A549 (cell line): ENCODE results near the gene FAM200C.

ENCODE experiments used
- TF ChIP-seq, protein P1 (sequence below): fragments of 150-350 bp; IDR thresholded peaks from 2 replicates; pipeline ENCODE4 v1.6.1; 2014; ENCODE audit warnings: low read depth, mild to moderate bottlenecking, low read length
- TF ChIP-seq, protein P2 (sequence below): fragments of >200 bp; sonication (Bioruptor Twin); formaldehyde crosslinking; IDR thresholded peaks from 3 replicates; pipeline ENCODE4 v1.5.1; 2016

DNA sequence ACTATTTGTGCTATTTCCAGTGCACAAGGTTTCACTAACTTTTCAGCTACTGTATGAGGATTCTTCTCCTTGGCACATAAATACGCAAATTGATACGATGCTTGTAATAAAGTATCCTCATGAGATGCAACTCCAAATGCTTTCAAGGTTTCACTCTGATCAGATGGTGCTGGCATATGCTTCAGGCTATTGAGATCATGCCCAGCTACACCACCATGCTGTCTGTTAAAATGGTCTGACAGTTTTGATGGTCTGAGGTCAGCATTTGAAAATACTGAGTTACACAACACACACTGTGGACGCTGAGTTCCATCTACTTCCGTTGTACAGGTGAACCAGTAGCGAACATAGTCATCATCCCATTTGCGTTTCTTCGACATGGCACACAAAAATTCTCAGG is 4.7 kb downstream of the FAM200C start:
- TF ChIP-seq, protein P1, sequence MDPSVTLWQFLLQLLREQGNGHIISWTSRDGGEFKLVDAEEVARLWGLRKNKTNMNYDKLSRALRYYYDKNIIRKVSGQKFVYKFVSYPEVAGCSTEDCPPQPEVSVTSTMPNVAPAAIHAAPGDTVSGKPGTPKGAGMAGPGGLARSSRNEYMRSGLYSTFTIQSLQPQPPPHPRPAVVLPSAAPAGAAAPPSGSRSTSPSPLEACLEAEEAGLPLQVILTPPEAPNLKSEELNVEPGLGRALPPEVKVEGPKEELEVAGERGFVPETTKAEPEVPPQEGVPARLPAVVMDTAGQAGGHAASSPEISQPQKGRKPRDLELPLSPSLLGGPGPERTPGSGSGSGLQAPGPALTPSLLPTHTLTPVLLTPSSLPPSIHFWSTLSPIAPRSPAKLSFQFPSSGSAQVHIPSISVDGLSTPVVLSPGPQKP: no peak
- TF ChIP-seq, protein P2, sequence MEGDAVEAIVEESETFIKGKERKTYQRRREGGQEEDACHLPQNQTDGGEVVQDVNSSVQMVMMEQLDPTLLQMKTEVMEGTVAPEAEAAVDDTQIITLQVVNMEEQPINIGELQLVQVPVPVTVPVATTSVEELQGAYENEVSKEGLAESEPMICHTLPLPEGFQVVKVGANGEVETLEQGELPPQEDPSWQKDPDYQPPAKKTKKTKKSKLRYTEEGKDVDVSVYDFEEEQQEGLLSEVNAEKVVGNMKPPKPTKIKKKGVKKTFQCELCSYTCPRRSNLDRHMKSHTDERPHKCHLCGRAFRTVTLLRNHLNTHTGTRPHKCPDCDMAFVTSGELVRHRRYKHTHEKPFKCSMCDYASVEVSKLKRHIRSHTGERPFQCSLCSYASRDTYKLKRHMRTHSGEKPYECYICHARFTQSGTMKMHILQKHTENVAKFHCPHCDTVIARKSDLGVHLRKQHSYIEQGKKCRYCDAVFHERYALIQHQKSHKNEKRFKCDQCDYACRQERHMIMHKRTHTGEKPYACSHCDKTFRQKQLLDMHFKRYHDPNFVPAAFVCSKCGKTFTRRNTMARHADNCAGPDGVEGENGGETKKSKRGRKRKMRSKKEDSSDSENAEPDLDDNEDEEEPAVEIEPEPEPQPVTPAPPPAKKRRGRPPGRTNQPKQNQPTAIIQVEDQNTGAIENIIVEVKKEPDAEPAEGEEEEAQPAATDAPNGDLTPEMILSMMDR: no peak
